Activated gamma-delta T cell treated with Interleukin-2 at 50 U/mL for 16 hours (primary cell): ENCODE measurements around the gene PPCS.

Experiments used
- DNase-seq: peaks from one replicate; pipeline ENCODE4 v3.0.0-alpha.2; 2020

The PPCS gene

DNA sequence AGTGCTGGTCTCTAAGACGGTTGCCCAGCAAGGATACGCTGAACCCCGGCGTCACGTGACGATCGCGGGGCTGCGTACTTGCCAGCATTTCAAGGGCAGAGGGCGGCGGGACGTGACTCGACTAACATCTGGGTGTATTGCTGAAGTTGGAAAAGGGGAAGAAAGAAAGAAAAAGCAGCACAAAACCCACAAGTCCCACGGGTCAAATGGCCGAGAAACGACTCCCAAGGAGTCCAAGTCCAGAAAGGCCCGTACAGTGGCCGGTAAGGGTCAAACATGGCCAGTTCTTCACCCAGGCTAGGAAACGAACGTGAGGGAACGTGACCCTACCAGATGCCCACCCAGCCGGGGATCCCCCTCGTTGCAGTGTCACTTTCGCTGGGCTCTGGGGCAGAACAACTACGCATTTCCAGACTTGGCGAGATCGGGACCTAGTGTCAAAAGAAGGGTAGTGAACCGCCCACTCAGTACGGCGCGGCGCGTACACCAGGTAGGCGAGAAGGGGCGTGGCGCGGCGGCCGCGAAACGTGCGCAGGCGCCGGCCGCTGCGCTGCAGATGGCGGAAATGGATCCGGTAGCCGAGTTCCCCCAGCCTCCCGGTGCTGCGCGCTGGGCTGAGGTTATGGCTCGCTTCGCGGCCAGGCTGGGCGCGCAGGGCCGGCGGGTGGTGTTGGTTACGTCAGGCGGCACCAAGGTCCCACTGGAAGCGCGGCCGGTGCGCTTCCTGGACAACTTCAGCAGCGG, at the start of gene PPCS, which contains the start of gene ZMYND12:
Gene PPCS, plus strand, starts transcription at position 534 of the 744 bp plus-strand sequence. Its CDS starts 23 bp downstream, at position 557.
Gene ZMYND12, minus strand, starts transcription at position 13 of the 744 bp plus-strand sequence. CDS start 25 bp downstream, outside the sequence.
- DNase-seq: peak; percentile 88

GRCh38 chr1:42414551-42415496, 41.5 kb upstream of the PPCS start:
- DNase-seq: no peak

GRCh38 chr1:42417166-42417565, 39.2 kb upstream of the PPCS start:
- DNase-seq: no peak

DNA sequence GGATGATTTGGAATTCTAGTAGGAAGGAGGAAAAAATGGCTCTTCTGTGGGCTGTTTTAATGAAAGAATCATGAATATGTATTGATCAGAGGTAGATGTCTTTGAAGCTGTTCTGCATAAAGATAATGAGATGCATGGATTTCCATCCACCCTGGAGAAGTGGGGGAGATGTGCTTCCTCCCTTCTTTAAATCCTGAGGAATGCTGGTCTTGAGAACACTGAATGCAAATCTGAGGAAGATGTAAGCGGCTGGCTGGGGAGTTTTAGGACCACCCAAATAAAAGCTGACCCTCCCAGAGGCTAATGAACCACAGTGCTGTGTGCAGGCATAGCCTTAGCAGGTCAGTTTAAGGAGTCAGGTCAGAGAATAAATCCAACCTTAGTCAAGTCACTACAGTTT, 37.8 kb upstream of the PPCS start:
- DNase-seq: no peak

DNA sequence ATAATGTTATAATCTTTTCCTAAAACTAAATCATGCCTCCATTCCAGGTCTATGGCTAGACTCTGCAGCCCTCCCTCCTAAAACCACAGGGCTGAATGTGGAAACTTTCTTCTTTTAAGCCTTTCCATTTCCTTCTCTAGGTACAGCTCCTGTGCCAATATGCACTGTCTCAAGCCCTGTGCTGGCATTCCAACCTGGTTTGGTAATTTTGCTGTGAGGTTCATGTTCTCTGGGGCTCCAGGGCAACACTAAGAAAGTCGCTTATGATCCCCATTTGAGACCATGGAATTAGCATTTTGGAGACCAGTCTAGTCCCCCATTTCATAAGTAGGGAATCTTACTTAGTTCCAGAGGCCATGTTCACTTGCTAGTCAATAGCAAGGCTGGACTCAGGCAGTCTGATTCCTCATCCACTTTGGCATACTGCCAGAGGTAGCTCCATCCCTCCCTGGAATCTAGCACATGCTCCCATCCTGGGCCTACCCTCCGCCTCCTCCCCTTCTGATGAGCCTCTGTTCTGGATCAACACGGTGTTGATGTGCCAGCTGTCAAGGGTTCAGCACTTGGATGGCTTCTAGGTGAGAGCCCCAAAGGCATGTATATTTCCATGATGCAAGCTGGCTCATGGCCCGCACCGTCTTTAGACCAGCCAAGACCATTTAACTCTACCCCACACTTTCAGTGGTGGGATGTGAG, 37.1 kb upstream of the PPCS start:
- no peak for DNase-seq

DNA sequence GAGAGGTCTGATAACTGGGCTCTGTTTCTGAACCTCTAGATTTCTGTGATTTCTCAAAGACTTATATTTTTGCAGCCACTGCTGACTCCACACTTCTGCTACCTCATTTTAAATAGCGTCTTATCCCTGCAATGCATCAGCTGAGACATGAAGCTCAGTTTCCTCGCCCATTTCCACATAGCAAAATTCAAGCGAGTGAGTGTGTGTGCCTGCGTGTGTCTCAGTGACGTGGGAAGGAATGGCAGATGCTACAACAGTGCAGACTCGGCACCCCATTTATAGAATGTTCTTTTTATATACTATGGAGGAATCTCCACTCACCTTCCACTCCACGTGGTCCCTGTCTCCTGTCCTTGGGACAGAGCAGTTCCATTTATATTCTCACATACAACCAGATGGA, 36.2 kb upstream of the PPCS start:
- DNase-seq: no peak

DNA sequence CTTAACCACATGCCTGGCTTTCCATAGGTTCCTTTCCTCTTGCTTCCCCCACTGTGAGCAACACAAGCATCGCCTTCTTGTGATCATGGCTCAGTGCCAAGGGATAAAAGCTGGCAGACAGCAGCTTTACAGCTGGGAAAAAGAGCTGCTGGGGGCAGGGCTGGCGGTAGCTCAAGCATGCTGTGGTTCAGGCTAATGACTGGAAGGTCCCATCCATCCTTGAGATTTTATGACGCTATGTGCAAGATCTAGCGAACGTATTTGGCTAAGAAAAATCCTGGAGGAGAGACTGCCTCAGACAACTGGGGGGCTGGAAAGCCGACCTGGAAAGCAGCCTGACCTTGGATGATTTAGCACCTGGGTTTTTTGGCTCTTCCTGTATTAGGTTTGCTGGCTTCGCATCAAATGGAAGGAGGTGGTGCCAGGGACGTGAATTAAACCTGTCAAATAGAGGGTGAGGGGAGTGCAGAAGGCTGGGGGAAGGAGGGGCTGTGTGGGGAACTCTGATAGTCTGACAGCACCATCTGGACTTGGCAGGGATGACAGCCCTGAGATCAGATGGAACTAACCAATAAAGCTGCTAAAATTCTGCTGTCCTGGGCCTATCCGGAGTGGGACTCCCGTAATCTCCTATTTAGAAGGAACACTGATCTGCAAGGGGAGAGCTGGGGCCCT, 35.3 kb upstream of the PPCS start:
- DNase-seq: no peak

DNA sequence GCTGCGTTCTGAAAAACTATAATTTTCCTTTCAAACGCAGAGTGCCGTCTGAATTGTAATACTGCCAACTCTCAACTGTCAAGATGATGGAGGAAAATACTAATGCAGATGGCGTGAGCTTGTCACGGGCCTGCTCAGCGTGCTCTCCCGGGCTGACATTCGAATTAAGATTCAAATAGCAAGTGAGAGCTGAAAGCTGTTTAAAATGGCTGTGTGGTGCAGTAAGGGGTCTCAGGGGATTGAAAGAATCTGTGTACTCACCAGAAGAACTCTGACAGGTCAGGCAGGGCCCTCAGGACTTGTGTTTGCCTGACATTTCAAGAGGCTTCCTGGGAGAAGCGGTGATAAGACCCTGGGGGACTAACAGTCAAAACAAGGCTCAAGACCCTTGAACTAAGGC, 33.6 kb upstream of the PPCS start:
- DNase-seq: no peak

- DNase-seq: no peak
Measured at GRCh38 chr1:42423681-42424080, 32.7 kb upstream of the PPCS start.

DNA sequence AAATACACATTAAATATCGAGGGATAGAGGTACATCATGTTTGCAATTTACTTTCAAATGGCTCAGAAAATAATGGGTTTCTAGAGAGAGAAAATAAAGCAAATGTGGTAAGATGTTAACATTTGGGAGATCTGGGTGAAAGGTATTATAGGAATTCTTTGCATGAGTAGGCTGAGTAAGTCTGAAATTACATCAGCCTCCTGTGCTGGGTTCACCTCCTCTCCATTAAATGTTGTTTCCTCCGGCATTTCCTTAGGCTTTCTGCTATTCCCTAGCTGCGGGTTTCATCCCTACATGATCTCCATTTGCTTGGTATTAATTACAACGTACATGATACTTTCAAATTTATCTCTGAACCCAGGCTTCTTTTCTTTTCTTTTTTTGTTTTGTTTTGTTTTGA, 32.1 kb upstream of the PPCS start:
- DNase-seq: no peak

GRCh38 chr1:42427240-42427639, 29.1 kb upstream of the PPCS start:
- DNase-seq: no peak

- DNase-seq: no peak
Measured at GRCh38 chr1:42429603-42430002, 26.7 kb upstream of the PPCS start.

DNA sequence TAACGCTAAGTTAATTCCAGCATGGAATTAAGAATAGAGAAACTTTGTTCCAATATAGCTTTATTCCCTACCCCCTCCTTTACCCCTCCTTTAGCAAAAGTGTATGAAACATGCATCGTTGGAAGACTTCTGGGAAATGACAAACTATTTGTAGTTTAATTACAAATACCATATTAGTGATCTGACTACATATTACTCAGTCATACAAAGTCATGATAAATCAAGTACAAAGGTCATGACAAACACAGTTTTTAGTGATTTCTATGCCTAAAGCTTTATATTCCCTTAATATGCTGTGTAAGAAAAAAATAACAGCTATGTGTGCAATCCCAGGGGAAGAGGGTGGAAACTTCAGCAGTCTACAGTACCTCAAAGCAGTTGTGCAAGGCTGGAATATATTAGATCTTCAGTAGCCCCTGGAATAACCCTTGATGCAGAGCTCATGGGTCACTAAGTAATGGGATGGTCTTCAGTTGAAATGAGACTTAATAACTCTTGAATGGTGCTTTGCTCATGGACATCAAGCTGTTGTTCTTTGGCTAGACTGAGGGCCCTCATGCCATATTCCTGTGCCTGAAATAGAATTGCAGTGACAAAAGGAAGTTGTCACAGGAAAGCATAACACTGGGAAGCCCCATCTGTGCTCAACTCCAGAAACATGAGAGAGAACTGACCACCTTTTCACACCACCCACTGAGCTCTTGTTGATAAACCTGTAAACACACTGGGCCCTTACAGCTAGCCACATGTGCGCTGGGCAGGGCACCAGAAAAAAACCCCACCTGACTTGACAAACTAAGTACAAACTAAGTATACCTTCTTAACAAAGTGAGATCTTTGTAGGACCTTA, 25.8 kb upstream of the PPCS start:
- no peak for DNase-seq

GRCh38 chr1:42431514-42431913, 24.8 kb upstream of the PPCS start:
- no peak for DNase-seq

GRCh38 chr1:42432714-42433113, 23.6 kb upstream of the PPCS start:
- no peak for DNase-seq

DNA sequence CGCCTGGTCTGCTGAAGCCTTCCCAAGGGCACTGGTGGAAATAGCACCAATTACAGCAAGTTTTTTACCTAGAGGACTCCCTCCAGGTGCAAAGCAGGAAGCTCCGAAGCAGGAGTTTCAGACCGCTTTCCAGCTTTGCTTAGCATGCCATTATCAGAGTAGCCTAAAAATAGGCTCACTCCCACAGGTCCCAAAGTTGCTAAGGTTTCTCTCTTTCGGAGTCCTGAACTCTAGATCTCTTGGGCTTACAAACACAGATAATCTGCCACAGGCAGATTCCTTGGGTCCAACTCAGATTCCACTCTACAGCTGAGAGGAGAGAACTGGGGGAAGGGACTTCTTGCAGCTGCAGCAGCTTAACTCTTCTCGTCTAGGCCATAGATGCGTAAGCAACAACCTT, 23.0 kb upstream of the PPCS start:
- no peak for DNase-seq

DNA sequence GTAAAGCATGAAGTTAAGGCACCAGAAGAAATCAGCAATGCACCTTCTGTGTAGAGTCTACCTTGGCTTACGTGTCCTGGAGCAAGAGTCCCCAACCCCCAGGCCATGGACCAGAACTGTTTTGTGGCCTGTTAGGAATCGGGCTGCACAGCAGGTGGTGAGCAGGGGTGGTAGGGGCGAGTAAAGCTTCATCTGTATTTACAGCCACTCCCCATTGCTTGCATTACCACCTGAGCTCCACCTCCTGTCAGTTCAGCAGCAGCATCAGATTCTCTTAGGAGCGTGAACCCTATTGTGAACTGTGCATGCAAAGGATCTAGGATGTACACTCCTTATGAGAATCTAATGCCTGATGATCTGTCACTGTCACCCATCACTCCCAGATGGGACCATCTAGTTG, 22.0 kb upstream of the PPCS start:
- DNase-seq: no peak

DNA sequence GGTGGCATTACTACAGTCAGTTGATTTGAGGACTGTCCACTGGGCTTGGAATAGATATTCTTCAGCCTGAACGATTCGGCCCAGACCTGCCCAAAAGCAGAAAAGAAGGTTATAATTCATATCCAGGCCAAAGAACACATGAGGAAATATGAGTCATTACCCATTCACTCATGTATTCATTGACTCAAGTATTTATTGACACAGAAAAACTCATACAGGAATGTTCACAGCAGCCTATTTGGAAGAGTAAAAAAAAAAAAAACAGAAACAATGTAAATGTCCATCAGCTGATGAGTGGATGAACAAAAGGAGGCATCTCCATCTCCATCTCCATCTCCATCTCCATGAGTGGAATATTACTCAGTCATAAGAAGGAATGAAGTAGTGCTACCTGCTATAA, 16.4 kb upstream of the PPCS start:
- no peak for DNase-seq

DNA sequence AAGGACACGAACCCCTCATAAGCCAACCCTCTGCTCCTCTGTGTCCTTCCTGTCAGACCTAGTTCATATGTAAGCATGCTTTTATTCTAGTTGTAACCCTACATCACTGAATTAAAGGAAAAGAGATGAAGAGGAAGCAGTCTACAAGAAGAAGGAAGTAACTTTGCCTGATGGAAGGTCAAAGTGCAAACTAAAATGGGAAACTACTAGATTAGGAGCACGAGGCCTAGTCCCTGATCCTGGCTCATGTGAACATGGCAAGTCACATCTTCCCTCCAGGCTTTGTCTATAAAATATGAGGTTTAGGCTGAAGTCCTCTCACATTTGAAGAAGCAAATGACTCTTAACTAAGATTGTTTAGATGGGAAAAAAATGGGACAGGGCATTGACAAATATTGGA, 13.7 kb upstream of the PPCS start:
- no peak for DNase-seq

- no peak for DNase-seq
Measured at GRCh38 chr1:42449256-42449655, 7.1 kb upstream of the PPCS start.

- DNase-seq: no peak
Measured at GRCh38 chr1:42450061-42450460, 6.3 kb upstream of the PPCS start.

DNA sequence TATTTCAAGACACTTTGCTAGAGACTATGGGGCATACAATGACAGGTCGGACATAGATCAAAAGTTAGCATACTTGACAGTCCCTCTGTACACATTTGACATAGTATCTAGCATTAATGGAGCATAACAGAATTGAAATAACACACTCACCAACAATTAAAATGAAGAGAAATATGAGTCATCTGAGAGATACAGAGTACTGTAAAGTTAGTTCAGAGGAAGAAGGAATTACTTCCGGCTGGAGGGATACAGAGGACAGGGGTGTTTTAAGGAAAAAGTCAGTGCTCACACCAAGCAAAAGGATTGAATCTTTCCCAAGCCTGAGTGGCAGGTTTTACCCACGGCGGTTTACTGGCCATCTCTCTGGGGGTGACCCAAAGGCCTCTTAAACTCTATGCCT, 3.0 kb upstream of the PPCS start:
- no peak for DNase-seq
